HEK293T (cell line): ENCODE results near the gene IFFO2.

ENCODE experiments used
- BHLHE40 ChIP-seq: fragments of 450-650 bp; IDR thresholded peaks from 2 replicates; pipeline ENCODE4 v1.6.1; 2016; ENCODE audit warnings: mild to moderate bottlenecking, moderate library complexity, borderline replicate concordance
- FOXA1 ChIP-seq: fragments of 450-650 bp; IDR thresholded peaks from 2 replicates; pipeline ENCODE4 v1.6.1; 2016; ENCODE audit warnings: mild to moderate bottlenecking
- FOXM1 ChIP-seq: fragments of 450-650 bp; IDR thresholded peaks from 2 replicates; pipeline ENCODE4 v1.6.1; 2017; ENCODE audit warnings: mild to moderate bottlenecking, borderline replicate concordance
- L3MBTL2 ChIP-seq: fragments of 450-650 bp; conservative IDR thresholded peaks from 2 replicates; pipeline ENCODE4 v1.6.1; 2016; ENCODE audit warnings: mild to moderate bottlenecking
- PKNOX1 ChIP-seq: fragments of 450-650 bp; IDR thresholded peaks from 2 replicates; pipeline ENCODE4 v1.6.1; 2016
- ZNF384 ChIP-seq: fragments of 450-650 bp; IDR thresholded peaks from 2 replicates; pipeline ENCODE4 v1.6.1; 2016

DNA sequence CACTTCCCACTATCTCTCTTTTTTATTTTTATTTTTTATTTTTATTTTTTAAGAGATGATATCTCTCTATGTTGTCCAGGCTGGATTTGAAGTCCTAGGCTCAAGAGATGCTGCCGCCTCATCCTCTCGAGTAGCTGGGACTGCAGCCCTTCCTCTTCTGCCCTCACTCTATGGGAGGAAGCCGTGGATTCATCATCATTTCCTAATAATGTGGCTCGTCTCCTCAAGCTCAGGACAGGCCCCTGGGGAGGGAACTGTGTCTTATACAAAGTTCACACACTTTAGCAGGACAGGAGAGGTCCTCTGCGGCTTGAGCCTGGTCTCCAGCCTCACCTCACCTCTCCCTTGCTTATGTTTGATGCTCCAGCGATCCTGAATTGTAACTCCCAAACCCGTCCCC lies 16.5 kb upstream of the IFFO2 start:
- TF ChIP-seq BHLHE40 (no peak), FOXM1 (no peak), L3MBTL2 (no peak), PKNOX1 (no peak), FOXA1 (no peak), ZNF384 (no peak)
